Panc1 (cell line): ENCODE measurements around the gene ARMC10. TPM values are rescaled to one million over a fixed set of nuclear protein-coding genes. Genes with fewer than 3 reads are reported as not detected.
"Not testable (repeated sequence)": the region's sequence is repeated elsewhere in the genome, so short reads cannot be mapped to it uniquely, and the experiment has no call there.

Experiments used
- ATAC-seq: fragments of 200-7000 bp; cut with Tn5 transposase; 2 replicates; pipeline ENCODE4 v1.9.1; 2020; ENCODE audit warnings: mild to moderate bottlenecking, moderate library complexity
- BruUV-seq: library from RNA; stranded (reverse); fragments of 400-500 nt; replicated peaks from 2 replicates; lab custom pipeline; 2021; lab: Mats Ljungman, UMichigan
- CTCF ChIA-PET: fragments of 300-600 bp; sonication (Branson Sonifier 250); formaldehyde crosslinking; loops from one replicate; lab custom pipeline; 2022; ENCODE audit warnings: antibody characterized with exemption; lab: Charles Lee
- POLR2A ChIA-PET: fragments of 300-600 bp; sonication (Branson Sonifier 250); formaldehyde crosslinking; loops from one replicate; lab custom pipeline; 2022; ENCODE audit warnings: antibody characterized with exemption; lab: Charles Lee
- DNase-seq: peaks from one replicate; pipeline ENCODE4 v3.0.0-alpha.2; 2010; ENCODE audit warnings: low read depth, low spot score
- H3K27ac ChIP-seq: 2 replicates; pipeline ENCODE4 v1.5.1; 2011; ENCODE audit warnings: mild to moderate bottlenecking, low read length, inconsistent platforms
- H3K27me3 ChIP-seq: fragments of 200-500 bp; sonication (Bioruptor generic); 2 replicates; pipeline ENCODE4 v1.6.0; 2014; ENCODE audit warnings: low read length, inconsistent platforms; ENCODE audit not compliant: control insufficient read depth, insufficient read depth
- H3K36me3 ChIP-seq: fragments of 200-500 bp; sonication (Bioruptor generic); 2 replicates; pipeline ENCODE4 v1.5.1; 2014; ENCODE audit warnings: inconsistent platforms, mild to moderate bottlenecking, low read length, moderate library complexity; ENCODE audit not compliant: control insufficient read depth, insufficient read depth
- H3K4me1 ChIP-seq: 2 replicates; pipeline ENCODE4 v1.5.1; 2011; ENCODE audit warnings: inconsistent platforms, mild to moderate bottlenecking, low read length, moderate library complexity; ENCODE audit not compliant: control insufficient read depth, insufficient read depth
- H3K4me3 ChIP-seq, 2 experiments: 2 replicates each; pipeline ENCODE4 v1.5.1; 2011 to 2012; ENCODE audit warnings: low read depth in 2 of 2, low read length in 2 of 2, mild to moderate bottlenecking in 2 of 2, inconsistent platforms in 1 of 2, moderate library complexity in 1 of 2
- H3K9me3 ChIP-seq: fragments of 200-500 bp; sonication (Bioruptor generic); 2 replicates; pipeline ENCODE4 v1.5.1; 2014; ENCODE audit warnings: low read depth, mild to moderate bottlenecking, inconsistent platforms, low read length, moderate library complexity; ENCODE audit not compliant: control insufficient read depth, insufficient read depth
- CTCF ChIP-seq: fragments of 450-650 bp; IDR thresholded peaks from 2 replicates; pipeline ENCODE4 v1.5.1; 2017; ENCODE audit warnings: mild to moderate bottlenecking
- POLR2AphosphoS5 ChIP-seq: IDR thresholded peaks from 2 replicates; pipeline ENCODE4 v1.6.1; 2012; ENCODE audit warnings: mild to moderate bottlenecking, low read depth, low read length, moderate library complexity
- SIN3A ChIP-seq: IDR thresholded peaks from 2 replicates; pipeline ENCODE4 v1.6.1; 2012; ENCODE audit warnings: low read depth, mild to moderate bottlenecking, low read length, moderate library complexity, borderline replicate concordance; ENCODE audit not compliant: insufficient read depth
- TCF7L2 ChIP-seq: IDR thresholded peaks from 2 replicates; pipeline ENCODE4 v1.6.1; 2011; ENCODE audit warnings: mild to moderate bottlenecking, low read depth, low read length, inconsistent platforms
- in situ Hi-C: cut with HindIII; loops from 2 replicates; pipeline ENCODE4 v1.10.0; 2016; ENCODE audit warnings: low sequenced_read_pairs, low pct_unique_long_range_greater_than_20kb
- intact Hi-C: fragments of 100-400 bp; cut with micrococcal nuclease; formaldehyde crosslinking; loops from one replicate; pipeline ENCODE4 v1.10.0; 2022; ENCODE audit not compliant: unreplicated experiment
- total RNA-seq: library from RNA; stranded (reverse); gene quantifications from one replicate; pipeline ENCODE4 v1.2.1, GENCODE V29; 2021; ENCODE audit not compliant: unreplicated experiment
- TF ChIP-seq, protein P1 (sequence below), 2 experiments: IDR thresholded peaks; 2 replicates each; pipeline ENCODE4 v1.6.1; 2011 to 2012; ENCODE audit warnings: low read depth in 2 of 2, control low read depth in 1 of 2, low read length in 1 of 2, mild to moderate bottlenecking in 1 of 2, moderate library complexity in 1 of 2; ENCODE audit not compliant: insufficient read depth in 1 of 2

Gene ARMC10
- total RNA-seq, 1 experiment from 2014 or later, result 73.2 TPM

DNA sequence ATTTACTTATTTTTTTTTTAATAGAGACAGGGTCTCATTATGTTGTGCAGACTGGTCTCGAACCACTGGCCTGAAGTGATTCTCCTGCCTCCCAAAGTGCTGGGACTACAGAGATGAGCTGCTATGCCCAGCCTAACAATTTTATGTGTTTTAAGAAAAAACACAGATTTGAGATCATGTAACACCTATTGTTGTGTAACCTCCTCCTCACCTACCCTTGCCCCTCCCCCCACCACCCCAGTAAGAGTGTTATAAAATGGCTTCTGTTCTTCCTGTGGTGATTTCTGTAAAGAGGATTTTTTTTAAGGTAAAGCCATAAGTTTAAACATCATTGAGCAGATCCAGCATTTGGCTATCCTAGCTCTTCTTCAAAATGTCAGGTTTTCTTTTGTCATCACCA, 7.6 kb downstream of the ARMC10 start:
- Histone ChIP-seq H3K36me3 (peaks cover 33% of the 10 kb centered on the region), H3K27ac (no peak overlapping the region), H3K9me3 (no peaks in the 10 kb centered on the region), H3K4me3 (no peak overlapping the region), H3K27me3 (no peaks in the 10 kb centered on the region), H3K4me1 (no peaks in the 10 kb centered on the region; the same call in 1 of the 2 replicates)
- ChIA-PET POLR2A (no interaction called here), CTCF (no interaction called here)
- no TSS peak for BruUV-seq
- no peak for DNase-seq
- intact Hi-C loops (no loop called here), in situ Hi-C loops (no loop called here)
- no peak for TF ChIP-seq CTCF
- ATAC-seq, result no peak

DNA sequence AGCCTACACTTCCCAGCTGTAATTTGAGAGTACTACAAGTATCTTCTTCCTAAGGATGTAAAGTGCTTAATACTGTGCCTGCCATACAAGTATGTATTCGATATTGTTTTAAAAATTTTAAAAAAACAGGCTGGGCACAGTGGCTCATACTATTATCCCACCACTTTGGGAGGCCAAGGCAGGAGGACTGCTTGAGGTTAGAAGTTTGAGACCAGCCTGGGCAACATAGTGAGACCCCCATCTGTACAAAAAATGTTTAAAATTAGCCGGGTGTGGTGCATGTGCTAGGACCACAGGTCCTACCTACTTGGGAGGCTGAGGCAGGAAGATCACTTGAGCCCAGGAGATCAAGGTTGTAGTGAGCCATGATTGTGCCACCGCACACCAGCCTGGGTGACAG, 8.3 kb downstream of the ARMC10 start:
- ChIA-PET POLR2A (no interaction called here), CTCF (no interaction called here)
- Histone ChIP-seq H3K9me3 (no peaks in the 10 kb centered on the region), H3K36me3 (peaks cover 40% of the 10 kb centered on the region), H3K27ac (no peak overlapping the region), H3K27me3 (no peaks in the 10 kb centered on the region), H3K4me1 (no peaks in the 10 kb centered on the region; the same call in 1 of the 2 replicates), H3K4me3 (no peak overlapping the region)
- TF ChIP-seq POLR2AphosphoS5 (no peak), SIN3A (no peak), TCF7L2 (no peak), CTCF (no peak)
- TF ChIP-seq, protein P1, sequence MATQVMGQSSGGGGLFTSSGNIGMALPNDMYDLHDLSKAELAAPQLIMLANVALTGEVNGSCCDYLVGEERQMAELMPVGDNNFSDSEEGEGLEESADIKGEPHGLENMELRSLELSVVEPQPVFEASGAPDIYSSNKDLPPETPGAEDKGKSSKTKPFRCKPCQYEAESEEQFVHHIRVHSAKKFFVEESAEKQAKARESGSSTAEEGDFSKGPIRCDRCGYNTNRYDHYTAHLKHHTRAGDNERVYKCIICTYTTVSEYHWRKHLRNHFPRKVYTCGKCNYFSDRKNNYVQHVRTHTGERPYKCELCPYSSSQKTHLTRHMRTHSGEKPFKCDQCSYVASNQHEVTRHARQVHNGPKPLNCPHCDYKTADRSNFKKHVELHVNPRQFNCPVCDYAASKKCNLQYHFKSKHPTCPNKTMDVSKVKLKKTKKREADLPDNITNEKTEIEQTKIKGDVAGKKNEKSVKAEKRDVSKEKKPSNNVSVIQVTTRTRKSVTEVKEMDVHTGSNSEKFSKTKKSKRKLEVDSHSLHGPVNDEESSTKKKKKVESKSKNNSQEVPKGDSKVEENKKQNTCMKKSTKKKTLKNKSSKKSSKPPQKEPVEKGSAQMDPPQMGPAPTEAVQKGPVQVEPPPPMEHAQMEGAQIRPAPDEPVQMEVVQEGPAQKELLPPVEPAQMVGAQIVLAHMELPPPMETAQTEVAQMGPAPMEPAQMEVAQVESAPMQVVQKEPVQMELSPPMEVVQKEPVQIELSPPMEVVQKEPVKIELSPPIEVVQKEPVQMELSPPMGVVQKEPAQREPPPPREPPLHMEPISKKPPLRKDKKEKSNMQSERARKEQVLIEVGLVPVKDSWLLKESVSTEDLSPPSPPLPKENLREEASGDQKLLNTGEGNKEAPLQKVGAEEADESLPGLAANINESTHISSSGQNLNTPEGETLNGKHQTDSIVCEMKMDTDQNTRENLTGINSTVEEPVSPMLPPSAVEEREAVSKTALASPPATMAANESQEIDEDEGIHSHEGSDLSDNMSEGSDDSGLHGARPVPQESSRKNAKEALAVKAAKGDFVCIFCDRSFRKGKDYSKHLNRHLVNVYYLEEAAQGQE (IDR thresholded peaks at IDR 0.05; ENCODE audit: insufficient read depth in 1 of 2, low read depth in 2 of 2, low read length in 1 of 2), result no peak
- ATAC-seq (no peak), DNase-seq (no peak)
- no TSS peak for BruUV-seq
- intact Hi-C loops, result no loop called here
- in situ Hi-C loops, result no loop called here

- H3K27ac ChIP-seq, CTCF ChIA-PET, BruUV-seq, H3K4me1 ChIP-seq, intact Hi-C loops, H3K27me3 ChIP-seq, POLR2A ChIA-PET, in situ Hi-C loops, DNase-seq, H3K9me3 ChIP-seq, ATAC-seq, H3K4me3 ChIP-seq: not testable (repeated sequence)
- H3K36me3 ChIP-seq, result peaks cover 31% of the 10 kb centered on the region
Observed at GRCh38 chr7:103092321-103092720, 17.4 kb downstream of the ARMC10 start.
